Esophagus squamous epithelium (tissue), 5 donors: ENCODE data around the gene ZGLP1. TPM values are rescaled to one million over a fixed set of nuclear protein-coding genes. Genes with fewer than 3 reads are reported as not detected.

ENCODE experiments used
- DNase-seq: peaks from one replicate; lab custom pipeline; 2025; lab: John Stamatoyannopoulos, UW
- H3K27ac ChIP-seq, 4 donors: fragments of 200-600 bp; sonication (generic); one replicate each; pipeline ENCODE4 v1.5.1; 2016 to 2019; ENCODE audit warnings: mild to moderate bottlenecking in 1 of 4
- H3K27me3 ChIP-seq, 4 donors: fragments of 200-600 bp; sonication (generic); 1 replicate in 3 of 4; 2 replicates in 1 of 4; pipeline versions ENCODE4 v1.5.1 to v1.6.0; 2017 to 2021; ENCODE audit warnings: antibody characterized with exemption in 1 of 4
- H3K36me3 ChIP-seq, 3 donors: fragments of 200-600 bp; sonication (generic); one replicate each; pipeline ENCODE4 v1.5.1; 2016 to 2019
- H3K4me1 ChIP-seq, 3 donors: fragments of 200-600 bp; sonication (generic); one replicate each; pipeline ENCODE4 v1.5.1; 2017 to 2019
- H3K4me3 ChIP-seq, 4 donors: fragments of 200-600 bp; sonication (generic); 1 replicate in 3 of 4; 2 replicates in 1 of 4; pipeline ENCODE4 v1.5.1; 2016 to 2019; ENCODE audit warnings: mild to moderate bottlenecking in 2 of 4, moderate library complexity in 1 of 4
- H3K9me3 ChIP-seq, 3 donors: fragments of 200-600 bp; sonication (generic); one replicate each; pipeline ENCODE4 v1.5.1; 2016 to 2019
- POLR2A ChIP-seq, 4 donors: fragments of 450-650 bp; IDR thresholded peaks; one replicate each; pipeline ENCODE4 v1.6.1; 2017; ENCODE audit warnings: antibody characterized with exemption in 4 of 4, mild to moderate bottlenecking in 4 of 4, moderate library complexity in 3 of 4
- whole genome bisulfite sequencing, 2 donors: methylation state at CpG; one replicate each; pipeline ENCODE4 v1.1.5; 2018; 5-methylcytosine and 5-hydroxymethylcytosine counted together
- intact Hi-C: fragments of 100-400 bp; cut with DNase I; formaldehyde crosslinking; loops from one replicate; pipeline ENCODE4 v1.15.0; 2022
- small RNA-seq, 4 donors: library from RNA; depleted of rRNA; stranded (forward); fragments of <200 nt; gene quantifications; one replicate each; pipeline ENCODE3, GENCODE V24; 2016
- total RNA-seq, 4 donors: library from RNA; depleted of rRNA; stranded (reverse); fragments of >200 nt; gene quantifications; one replicate each; pipeline ENCODE4 v1.1.0, GENCODE V29; 2016
- TF ChIP-seq, protein P1 (sequence below), 6 experiments: fragments of 450-650 bp in 4 of 6; fragments of 200-600 bp in 2 of 6; sonication (generic) in 2 of 6; IDR thresholded peaks; one replicate each; pipeline ENCODE4 v1.5.1; 2016 to 2019; ENCODE audit warnings: antibody characterized with exemption in 6 of 6, mild to moderate bottlenecking in 4 of 6, moderate library complexity in 4 of 6
- donor health status: DM: yes; HTN: yes; CAD: no.

The ZGLP1 gene
- total RNA-seq, 4 donors from 2014 or later: 0.79 to 1.5 (median 1.2) TPM

GRCh38 chr19:10258080-10258710 is 51.4 kb downstream of the ZGLP1 start:
- DNase-seq: no peak
- intact Hi-C loops: loop anchor here (10.0 kb wide), 1 partner anchor 143 kb away; the partner anchor contains the start of genes EIF3G and P2RY11

GRCh38 chr19:10256970-10257615 is 52.5 kb downstream of the ZGLP1 start:
- intact Hi-C loops: loop anchor here (10.0 kb wide), 1 partner anchor 142 kb away; the partner anchor contains the start of genes EIF3G and P2RY11
- peaks cover 3 to 42% (median 21%) of the 10 kb centered on the region in 3 donors for H3K4me1 ChIP-seq
- DNase-seq: no peak
- no peak overlapping the region for H3K27ac ChIP-seq
- peaks cover 12 to 62% (median 38%) of the 10 kb centered on the region in 3 donors for H3K36me3 ChIP-seq
- no peaks in the 10 kb centered on the region for H3K27me3 ChIP-seq
- WGBS, 2 donors: 85 to 86% methylated on average over 8 to 9 of the region's 9 CpGs
- no peak for TF ChIP-seq POLR2A (IDR thresholded peaks at IDR 0.05)
- TF ChIP-seq, protein P1, sequence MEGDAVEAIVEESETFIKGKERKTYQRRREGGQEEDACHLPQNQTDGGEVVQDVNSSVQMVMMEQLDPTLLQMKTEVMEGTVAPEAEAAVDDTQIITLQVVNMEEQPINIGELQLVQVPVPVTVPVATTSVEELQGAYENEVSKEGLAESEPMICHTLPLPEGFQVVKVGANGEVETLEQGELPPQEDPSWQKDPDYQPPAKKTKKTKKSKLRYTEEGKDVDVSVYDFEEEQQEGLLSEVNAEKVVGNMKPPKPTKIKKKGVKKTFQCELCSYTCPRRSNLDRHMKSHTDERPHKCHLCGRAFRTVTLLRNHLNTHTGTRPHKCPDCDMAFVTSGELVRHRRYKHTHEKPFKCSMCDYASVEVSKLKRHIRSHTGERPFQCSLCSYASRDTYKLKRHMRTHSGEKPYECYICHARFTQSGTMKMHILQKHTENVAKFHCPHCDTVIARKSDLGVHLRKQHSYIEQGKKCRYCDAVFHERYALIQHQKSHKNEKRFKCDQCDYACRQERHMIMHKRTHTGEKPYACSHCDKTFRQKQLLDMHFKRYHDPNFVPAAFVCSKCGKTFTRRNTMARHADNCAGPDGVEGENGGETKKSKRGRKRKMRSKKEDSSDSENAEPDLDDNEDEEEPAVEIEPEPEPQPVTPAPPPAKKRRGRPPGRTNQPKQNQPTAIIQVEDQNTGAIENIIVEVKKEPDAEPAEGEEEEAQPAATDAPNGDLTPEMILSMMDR (IDR thresholded peaks at IDR 0.05): no peak
- H3K4me3 ChIP-seq: no peak overlapping the region
- H3K9me3 ChIP-seq: no peaks in the 10 kb centered on the region

More at GRCh38 chr19:10258080-10258710, 51.4 kb downstream of the ZGLP1 start:
- peaks cover 12 to 62% (median 38%) of the 10 kb centered on the region in 3 donors for H3K36me3 ChIP-seq
- no peak overlapping the region for H3K27ac ChIP-seq
- H3K27me3 ChIP-seq: no peaks in the 10 kb centered on the region
- H3K9me3 ChIP-seq: no peaks in the 10 kb centered on the region
- 100% methylated on average over 2 to 4 of the region's 18 CpGs for WGBS, 2 donors
- peaks cover 3 to 33% (median 13%) of the 10 kb centered on the region in 3 donors for H3K4me1 ChIP-seq
- TF ChIP-seq, protein P1 (IDR thresholded peaks at IDR 0.05): no peak
- no peak for TF ChIP-seq POLR2A (IDR thresholded peaks at IDR 0.05)
- no peak overlapping the region for H3K4me3 ChIP-seq

DNA sequence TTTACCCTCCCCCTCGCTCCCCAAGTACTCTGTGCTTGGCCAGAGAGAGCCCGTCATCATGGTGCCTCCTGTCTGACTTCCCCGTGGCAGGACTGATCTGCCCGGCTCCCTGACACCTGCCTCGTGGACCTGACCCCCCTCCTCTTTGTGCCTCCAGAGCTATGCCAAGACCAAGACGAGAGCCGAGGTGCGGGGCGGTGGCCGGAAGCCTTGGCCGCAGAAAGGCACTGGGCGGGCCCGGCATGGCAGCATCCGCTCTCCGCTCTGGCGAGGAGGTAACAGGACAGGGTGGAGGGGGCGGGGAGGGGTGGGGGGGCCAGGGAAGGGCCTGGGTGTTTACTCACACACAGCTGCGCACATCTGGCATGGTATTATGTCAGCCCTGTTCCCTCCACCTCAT is 53.1 kb downstream of the ZGLP1 start:
- no peak overlapping the region for H3K27ac ChIP-seq
- no peaks in the 10 kb centered on the region for H3K27me3 ChIP-seq
- TF ChIP-seq, protein P1 (IDR thresholded peaks at IDR 0.05): no peak
- TF ChIP-seq POLR2A (IDR thresholded peaks at IDR 0.05): no peak
- intact Hi-C loops: loop anchor here (10.0 kb wide), 1 partner anchor 142 kb away; the partner anchor contains the start of genes EIF3G and P2RY11
- no peak for DNase-seq
- H3K4me1 ChIP-seq: peaks cover 3 to 42% (median 21%) of the 10 kb centered on the region in 3 donors
- 100% methylated on average over 1 to 2 of the region's 18 CpGs for WGBS, 2 donors
- peaks cover 12 to 62% (median 38%) of the 10 kb centered on the region in 3 donors for H3K36me3 ChIP-seq
- H3K9me3 ChIP-seq: no peaks in the 10 kb centered on the region
- no peak overlapping the region for H3K4me3 ChIP-seq

DNA sequence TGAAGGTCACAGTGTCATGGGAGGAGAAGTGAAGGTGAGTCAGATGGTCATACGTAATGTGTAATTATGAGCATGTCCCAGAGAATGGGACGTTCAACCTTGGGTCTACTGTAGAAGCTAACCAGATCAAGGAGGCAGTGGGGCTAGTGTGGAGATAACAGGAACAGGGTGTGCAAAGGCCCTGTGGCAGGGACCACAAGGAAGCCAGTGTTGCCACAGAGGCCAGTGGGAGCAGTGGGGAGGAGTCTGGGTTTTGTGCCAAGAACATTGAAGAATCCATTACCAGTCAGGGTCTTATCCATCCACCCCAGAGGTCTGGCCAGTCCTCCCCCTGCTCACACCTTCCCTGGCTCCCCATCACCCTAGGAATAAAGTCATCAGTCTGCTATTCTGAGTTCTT is 54.3 kb downstream of the ZGLP1 start:
- Histone ChIP-seq H3K4me1 (peaks cover 3 to 51% (median 19%) of the 10 kb centered on the region in 3 donors), H3K9me3 (no peaks in the 10 kb centered on the region), H3K27me3 (no peaks in the 10 kb centered on the region), H3K27ac (no peak overlapping the region), H3K36me3 (peaks cover 12 to 62% (median 38%) of the 10 kb centered on the region in 3 donors), H3K4me3 (no peak overlapping the region)
- DNase-seq: no peak
- TF ChIP-seq, protein P1 (IDR thresholded peaks at IDR 0.05): no peak
- no peak for TF ChIP-seq POLR2A (IDR thresholded peaks at IDR 0.05)
- WGBS, 2 donors: 81 to 85% methylated on average over 2 of the region's 2 CpGs
- intact Hi-C loops: loop anchor here (10.0 kb wide), 1 partner anchor 141 kb away; the partner anchor contains the start of genes EIF3G and P2RY11

Small RNA genes within 50 kb of the gene (small RNA-seq; reads per million reads assigned to genes)
- 0 reads per million in 4 donors for gene AC011511.1
- 0 to 0.09 (median 0) reads per million in 4 donors for gene AC011511.4

Other genes starting within 250 kb of the ZGLP1 start
- 10 to 100 TPM in 3 of 4 donors, 1 to 10 TPM in 1; 10.0 to 23.7 (median 14.7) TPM for gene SHFL, start 223.5 kb downstream of the ZGLP1 start, total RNA-seq
- gene ANGPTL6, start 207.1 kb downstream of the ZGLP1 start, total RNA-seq: under 1 TPM in 1 of 4 donors, not detected in 3; 0.42 TPM
- gene PPAN, start 203.5 kb downstream of the ZGLP1 start, total RNA-seq: 10 to 100 TPM; 31.9 to 56.1 (median 39.6) TPM
- 1 to 10 TPM; 2.9 to 9.2 (median 5.8) TPM for gene P2RY11, start 198.1 kb downstream of the ZGLP1 start, total RNA-seq
- gene EIF3G, start 189.9 kb downstream of the ZGLP1 start, total RNA-seq: 100 to 1,000 TPM; 146 to 253 (median 183) TPM
- gene DNMT1, start 114.9 kb downstream of the ZGLP1 start, total RNA-seq: 10 to 100 TPM; 29.5 to 80.6 (median 48.4) TPM
- 1 to 10 TPM; 1.6 to 6.1 (median 3.3) TPM for gene S1PR2, start 78.5 kb downstream of the ZGLP1 start, total RNA-seq
- gene MRPL4, start 57.6 kb downstream of the ZGLP1 start, total RNA-seq: 100 to 1,000 TPM in 2 of 4 donors, 10 to 100 TPM in 2; 77.6 to 105 (median 92.6) TPM
- gene ICAM1, start 38.7 kb downstream of the ZGLP1 start, total RNA-seq: 10 to 100 TPM in 1 of 4 donors, 1 to 10 TPM in 3; 5.4 to 26.4 (median 7.7) TPM
- gene ICAM4, start 22.9 kb downstream of the ZGLP1 start, total RNA-seq: under 1 TPM in 2 of 4 donors, not detected in 2; 0.29 to 0.76 TPM
- gene ICAM5, start 19.9 kb downstream of the ZGLP1 start, total RNA-seq: 1 to 10 TPM in 2 of 4 donors, under 1 TPM in 1, not detected in 1; 0.12 to 1.6 (median 1.3) TPM
- 10 to 100 TPM in 2 of 4 donors, 1 to 10 TPM in 2; 8.0 to 20.7 (median 12.3) TPM for gene FDX2, start 6.2 kb upstream of the ZGLP1 start, total RNA-seq
- gene RAVER1, start 23.7 kb upstream of the ZGLP1 start, total RNA-seq: 10 to 100 TPM; 13.8 to 26.8 (median 19.7) TPM
- gene ICAM3, start 29.8 kb upstream of the ZGLP1 start, total RNA-seq: 10 to 100 TPM in 1 of 4 donors, 1 to 10 TPM in 3; 4.3 to 22.7 (median 8.0) TPM
- gene TYK2, start 70.8 kb upstream of the ZGLP1 start, total RNA-seq: 10 to 100 TPM; 41.8 to 74.2 (median 50.7) TPM
- gene CDC37, start 93.7 kb upstream of the ZGLP1 start, total RNA-seq: 100 to 1,000 TPM; 128 to 171 (median 152) TPM
- 1 to 10 TPM in 3 of 4 donors, under 1 TPM in 1; 0.87 to 7.1 (median 2.3) TPM for gene PDE4A, start 110.7 kb upstream of the ZGLP1 start, total RNA-seq
- gene KEAP1, start 193.5 kb upstream of the ZGLP1 start, total RNA-seq: 10 to 100 TPM; 66.2 to 86.9 (median 76.4) TPM
- 10 to 100 TPM in 3 of 4 donors, 1 to 10 TPM in 1; 8.9 to 27.2 (median 16.3) TPM for gene S1PR5, start 207.6 kb upstream of the ZGLP1 start, total RNA-seq
- 10 to 100 TPM; 46.5 to 59.3 (median 51.4) TPM for gene ATG4D, start 234.1 kb upstream of the ZGLP1 start, total RNA-seq